B cell (primary cell): ENCODE measurements around the gene PRRC2B. TPM values are rescaled to one million over a fixed set of nuclear protein-coding genes. Genes with fewer than 3 reads are reported as not detected.
"Not testable (repeated sequence)": the region's sequence is repeated elsewhere in the genome, so short reads cannot be mapped to it uniquely, and the experiment has no call there.

Source experiments
- ATAC-seq: fragments of 200-7000 bp; cut with Tn5 transposase; one replicate; pipeline ENCODE4 v1.10.0; 2021; ENCODE audit warnings: low read depth, mild to moderate bottlenecking, moderate number of reproducible peaks, moderate library complexity
- CTCF ChIA-PET: fragments of 350-600 bp; sonication (Branson Sonifier 250); formaldehyde crosslinking; loops from one replicate; lab custom pipeline; 2021; ENCODE audit warnings: antibody characterized with exemption, inconsistent platforms; lab: Charles Lee
- POLR2A ChIA-PET: fragments of 350-600 bp; sonication (Branson Sonifier 250); formaldehyde crosslinking; loops from one replicate; lab custom pipeline; 2021; ENCODE audit warnings: antibody characterized with exemption; lab: Charles Lee
- DNase-seq: peaks from one replicate; pipeline ENCODE4 v3.0.0; 2013
- H2AFZ ChIP-seq: 2 replicates; pipeline ENCODE4 v1.6.1; 2012; ENCODE audit warnings: mild to moderate bottlenecking, low read depth, low read length; ENCODE audit not compliant: insufficient read depth, poor library complexity, severe bottlenecking
- H3K27ac ChIP-seq, 2 donors: 1 replicate in 1 of 2; 2 replicates in 1 of 2; pipeline ENCODE4 v1.5.1; 2012 to 2013; ENCODE audit warnings: low read length in 2 of 2, mild to moderate bottlenecking in 2 of 2, moderate library complexity in 1 of 2
- H3K27me3 ChIP-seq, 4 experiments: fragments of 200-600 bp in 1 of 4; sonication (generic) in 1 of 4; replicated peaks in 1 of 4; 1 replicate in 2 of 4; 2 replicates in 2 of 4; pipeline versions ENCODE4 v1.6.1 to v1.7.0; 2013 to 2016; ENCODE audit warnings: low read length in 3 of 4, mild to moderate bottlenecking in 2 of 4, mixed read lengths in 1 of 4, moderate library complexity in 1 of 4; ENCODE audit not compliant: insufficient read depth in 4 of 4, control insufficient read depth in 3 of 4; ENCODE audit errors: control extremely low read depth in 1 of 4
- H3K36me3 ChIP-seq, 2 experiments: replicated peaks in 1 of 2; 1 replicate in 1 of 2; 2 replicates in 1 of 2; pipeline versions ENCODE4 v1.6.1 to v1.7.1; 2013; ENCODE audit warnings: low read length in 1 of 2; ENCODE audit not compliant: insufficient read depth in 2 of 2, control insufficient read depth in 1 of 2; ENCODE audit errors: control extremely low read depth in 1 of 2, extremely low read depth in 1 of 2
- H3K4me1 ChIP-seq, 2 donors: fragments of 200-600 bp in 1 of 2; sonication (generic) in 1 of 2; 1 replicate in 1 of 2; 2 replicates in 1 of 2; pipeline versions ENCODE4 v1.5.1 to v1.6.1; 2013 to 2017; ENCODE audit warnings: low read length in 2 of 2; ENCODE audit not compliant: control insufficient read depth in 2 of 2, insufficient read depth in 2 of 2
- H3K4me2 ChIP-seq: replicated peaks from 2 replicates; pipeline ENCODE3; 2012; ENCODE audit warnings: mild to moderate bottlenecking, low read depth, low read length; ENCODE audit not compliant: poor library complexity, severe bottlenecking
- H3K4me3 ChIP-seq, 5 experiments: fragments of 200-600 bp in 1 of 5; sonication (generic) in 1 of 5; 1 replicate in 3 of 5; 2 replicates in 2 of 5; pipeline versions ENCODE4 v1.5.1 to v1.7.0; 2011 to 2016; ENCODE audit warnings: low read length in 4 of 5, mild to moderate bottlenecking in 4 of 5, low read depth in 2 of 5, control low read depth in 1 of 5, moderate library complexity in 1 of 5; ENCODE audit not compliant: insufficient read depth in 1 of 5; ENCODE audit errors: control extremely low read depth in 1 of 5, extremely low read depth in 1 of 5
- H3K79me2 ChIP-seq: fragments of 200-600 bp; sonication (generic); one replicate; pipeline ENCODE4 v1.6.0; 2016; ENCODE audit warnings: low read length; ENCODE audit not compliant: control insufficient read depth, insufficient read depth
- H3K9ac ChIP-seq: fragments of 200-600 bp; sonication (generic); 2 replicates; pipeline ENCODE4 v1.6.1; 2017; ENCODE audit warnings: mild to moderate bottlenecking, low read length, moderate library complexity
- H3K9me3 ChIP-seq, 3 donors: one replicate each; pipeline versions ENCODE4 v1.6.1 to v1.7.1; 2013; ENCODE audit warnings: low read length in 2 of 3; ENCODE audit not compliant: control insufficient read depth in 2 of 3, insufficient read depth in 1 of 3; ENCODE audit errors: control extremely low read depth in 1 of 3
- H4K20me1 ChIP-seq: 2 replicates; pipeline ENCODE4 v1.6.0; 2012; ENCODE audit warnings: mild to moderate bottlenecking, low read length; ENCODE audit not compliant: insufficient read depth, control insufficient read depth, poor library complexity, severe bottlenecking
- H3K27ac Mint-ChIP-seq: one replicate; pipeline ENCODE4 v1.8.0; 2021; ENCODE audit warnings: mixed read lengths
- H3K27me3 Mint-ChIP-seq: one replicate; pipeline ENCODE4 v1.8.0; 2021; ENCODE audit warnings: mixed read lengths
- H3K4me1 Mint-ChIP-seq: one replicate; pipeline ENCODE4 v1.8.0; 2021; ENCODE audit warnings: mixed read lengths
- H3K4me3 Mint-ChIP-seq: one replicate; pipeline ENCODE4 v1.8.0; 2021; ENCODE audit warnings: mixed read lengths
- H3K9me3 Mint-ChIP-seq: one replicate; pipeline ENCODE4 v1.8.0; 2022; ENCODE audit warnings: mixed read lengths; ENCODE audit not compliant: insufficient read depth
- EZH2 ChIP-seq: IDR thresholded peaks from 2 replicates; pipeline ENCODE4 v1.6.1; 2012; ENCODE audit warnings: borderline replicate concordance, low read depth, mild to moderate bottlenecking, moderate library complexity, low read length; ENCODE audit not compliant: insufficient read depth, poor library complexity, severe bottlenecking
- WGBS: methylation state at CpG from one replicate; pipeline ENCODE4 v1.1.5; 2013; ENCODE audit warnings: missing lambda C conversion rate; ENCODE audit not compliant: insufficient coverage; 5-methylcytosine and 5-hydroxymethylcytosine counted together
- intact Hi-C: fragments of 100-400 bp; cut with micrococcal nuclease; formaldehyde crosslinking; loops from one replicate; pipeline ENCODE4 v1.10.0; 2022
- polyA plus RNA-seq: library from polyadenylated mRNA; depleted of rRNA; stranded (reverse); fragments of >200 nt; gene quantifications from 2 replicates; pipeline ENCODE4 v1.2.3, GENCODE V29; 2012
- total RNA-seq, 2 donors: library from RNA; stranded (reverse); fragments of 120-200 nt in 1 of 2; gene quantifications; 1 replicate in 1 of 2; 2 replicates in 1 of 2; pipeline versions ENCODE4 v1.2.3 to v1.2.4, GENCODE V29; 2013 to 2022
- TF ChIP-seq, protein P1 (sequence below): fragments of 200-600 bp; IDR thresholded peaks from one replicate; pipeline ENCODE4 v1.8.0; 2022; ENCODE audit warnings: antibody characterized with exemption, mild to moderate bottlenecking

Gene PRRC2B
- total and polyA plus RNA-seq, 2 donors (not counting 1 experiment from before 2014, with no cell fraction given) = 63.9 to 268 TPM

DNA sequence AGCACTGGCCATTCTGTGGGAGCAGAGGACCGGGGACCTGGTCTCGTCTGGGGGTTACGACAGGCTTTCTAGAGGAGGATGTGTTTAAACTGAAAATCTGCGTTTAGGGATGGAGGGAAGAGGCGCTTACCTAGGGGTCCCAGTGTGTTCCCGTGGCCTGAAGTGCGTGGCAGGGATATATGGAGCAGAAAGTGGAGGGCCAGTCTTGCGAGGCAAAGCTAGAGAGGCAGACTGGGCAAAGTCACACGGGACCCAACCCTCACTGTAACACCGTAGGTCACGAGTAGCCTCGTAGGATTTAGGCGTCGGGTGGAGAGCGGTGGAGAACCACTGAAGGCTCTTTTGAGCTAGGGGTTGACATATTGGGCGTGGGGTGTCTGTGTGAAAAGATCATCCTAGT is 76.1 kb downstream of the PRRC2B start:
- H3K4me1 ChIP-seq = no peaks in the 10 kb centered on the region
- H3K27me3 ChIP-seq = no peaks in the 10 kb centered on the region
- H3K9me3 ChIP-seq = no peaks in the 10 kb centered on the region
- WGBS = 97% methylated on average over 14 of the region's 16 CpGs
- ChIA-PET CTCF (interaction anchor here (1.2 to 1.4 kb wide), 2 partner anchors 8 to 10 kb away, joined by 3 to 4 read pairs; no protein-coding TSS in a partner anchor), POLR2A (no interaction called here)
- H3K36me3 ChIP-seq = peaks cover 7 to 91% of the 10 kb centered on the region in 2 experiments
- TF ChIP-seq, protein P1, sequence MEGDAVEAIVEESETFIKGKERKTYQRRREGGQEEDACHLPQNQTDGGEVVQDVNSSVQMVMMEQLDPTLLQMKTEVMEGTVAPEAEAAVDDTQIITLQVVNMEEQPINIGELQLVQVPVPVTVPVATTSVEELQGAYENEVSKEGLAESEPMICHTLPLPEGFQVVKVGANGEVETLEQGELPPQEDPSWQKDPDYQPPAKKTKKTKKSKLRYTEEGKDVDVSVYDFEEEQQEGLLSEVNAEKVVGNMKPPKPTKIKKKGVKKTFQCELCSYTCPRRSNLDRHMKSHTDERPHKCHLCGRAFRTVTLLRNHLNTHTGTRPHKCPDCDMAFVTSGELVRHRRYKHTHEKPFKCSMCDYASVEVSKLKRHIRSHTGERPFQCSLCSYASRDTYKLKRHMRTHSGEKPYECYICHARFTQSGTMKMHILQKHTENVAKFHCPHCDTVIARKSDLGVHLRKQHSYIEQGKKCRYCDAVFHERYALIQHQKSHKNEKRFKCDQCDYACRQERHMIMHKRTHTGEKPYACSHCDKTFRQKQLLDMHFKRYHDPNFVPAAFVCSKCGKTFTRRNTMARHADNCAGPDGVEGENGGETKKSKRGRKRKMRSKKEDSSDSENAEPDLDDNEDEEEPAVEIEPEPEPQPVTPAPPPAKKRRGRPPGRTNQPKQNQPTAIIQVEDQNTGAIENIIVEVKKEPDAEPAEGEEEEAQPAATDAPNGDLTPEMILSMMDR = no peak
- no peak for TF ChIP-seq EZH2
- no peak overlapping the region for H2AFZ ChIP-seq
- H3K27ac ChIP-seq = no peak overlapping the region
- H3K4me2 ChIP-seq = no peak overlapping the region
- H3K4me3 ChIP-seq = no peak overlapping the region
- Mint-ChIP-seq H3K4me1 (no peaks in the 10 kb centered on the region), H3K27ac (no peak overlapping the region), H3K4me3 (no peak overlapping the region), H3K27me3 (no peaks in the 10 kb centered on the region), H3K9me3 (no peaks in the 10 kb centered on the region)
- no peak overlapping the region for H3K9ac ChIP-seq
- no peak for ATAC-seq
- peaks cover 75% of the 10 kb centered on the region for H4K20me1 ChIP-seq
- DNase-seq = no peak
- peaks cover 53% of the 10 kb centered on the region for H3K79me2 ChIP-seq
- intact Hi-C loops = no loop called here

DNA sequence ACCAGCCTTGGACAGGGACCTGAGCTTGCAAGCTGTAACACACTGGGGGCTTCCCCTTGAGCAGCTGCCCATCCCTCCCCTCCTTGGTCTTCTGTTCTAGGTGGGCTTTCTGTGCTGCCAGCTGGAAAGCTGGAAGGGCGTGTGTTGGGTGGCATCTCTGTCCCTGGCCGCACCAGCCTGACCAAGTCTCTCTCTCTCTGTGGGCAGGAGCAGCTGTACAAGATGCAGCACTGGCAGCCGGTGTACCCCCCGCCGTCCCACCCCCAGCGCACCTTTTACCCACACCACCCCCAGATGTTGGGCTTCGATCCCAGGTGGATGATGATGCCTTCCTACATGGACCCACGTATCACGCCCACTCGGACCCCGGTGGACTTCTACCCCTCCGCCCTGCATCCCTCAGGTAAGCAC is 76.7 kb downstream of the PRRC2B start:
- ChIA-PET POLR2A (no interaction called here), CTCF (no interaction called here)
- Histone ChIP-seq H3K27ac (no peak overlapping the region), H3K9me3 (no peaks in the 10 kb centered on the region), H3K27me3 (no peaks in the 10 kb centered on the region), H3K4me3 (no peak overlapping the region), H3K4me1 (no peaks in the 10 kb centered on the region), H3K79me2 (peaks cover 53% of the 10 kb centered on the region), H4K20me1 (peaks cover 81% of the 10 kb centered on the region), H3K36me3 (peaks cover 6 to 91% of the 10 kb centered on the region in 2 experiments), H3K9ac (no peak overlapping the region), H2AFZ (no peak overlapping the region), H3K4me2 (no peak overlapping the region)
- Mint-ChIP-seq H3K9me3 (no peaks in the 10 kb centered on the region), H3K4me1 (no peaks in the 10 kb centered on the region), H3K27me3 (no peaks in the 10 kb centered on the region), H3K27ac (no peak overlapping the region), H3K4me3 (no peak overlapping the region)
- ATAC-seq = no peak
- 96% methylated on average over 12 of the region's 12 CpGs for WGBS
- no peak for DNase-seq
- intact Hi-C loops = no loop called here
- TF ChIP-seq, protein P1 = no peak
- no peak for TF ChIP-seq EZH2

DNA sequence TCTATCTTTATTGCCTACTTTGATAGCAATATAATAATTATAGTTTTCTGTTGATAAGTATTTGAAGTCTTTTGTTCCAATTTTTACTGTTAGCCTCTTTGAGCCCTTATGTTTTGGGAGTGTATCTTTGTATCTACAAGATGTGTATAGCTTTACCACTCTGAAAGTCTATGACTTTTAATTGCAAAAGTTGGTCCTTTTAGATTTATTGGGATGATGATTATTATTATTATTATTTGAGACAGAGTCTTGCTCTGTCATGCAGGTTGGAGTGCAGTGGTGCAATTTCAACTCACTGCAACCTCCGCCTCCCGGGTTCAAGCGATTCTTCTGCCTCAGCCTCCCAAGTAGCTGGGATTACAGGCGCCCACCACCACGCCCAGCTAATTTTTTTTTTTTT is 78.2 kb downstream of the PRRC2B start:
- whole genome bisulfite sequencing = no CpG with 5 or more reads among the region's 5 CpGs
- H3K27me3 Mint-ChIP-seq, H3K9me3 Mint-ChIP-seq, POLR2A ChIA-PET, H3K9me3 ChIP-seq, H3K9ac ChIP-seq, H3K4me1 Mint-ChIP-seq, H3K27ac ChIP-seq, H2AFZ ChIP-seq, H3K4me3 ChIP-seq, H3K4me3 Mint-ChIP-seq, intact Hi-C loops, H3K4me2 ChIP-seq, H3K4me1 ChIP-seq, ATAC-seq, DNase-seq, H3K27me3 ChIP-seq, H3K27ac Mint-ChIP-seq: not testable (repeated sequence)
- H3K79me2 ChIP-seq = peaks cover 48% of the 10 kb centered on the region
- peaks cover 6 to 97% of the 10 kb centered on the region in 2 experiments for H3K36me3 ChIP-seq
- CTCF ChIA-PET = interaction anchor here (0.5 kb wide), 1 partner anchor 96 kb away, joined by 3 read pairs; no protein-coding TSS in a partner anchor
- H4K20me1 ChIP-seq = peaks cover 84% of the 10 kb centered on the region
